GM19023 (cell line): ENCODE results near the gene TSPAN9.

ENCODE experiments used
- ATAC-seq: cut with Tn5 transposase; IDR thresholded peaks from one replicate; pipeline ENCODE4 v1.9.1; 2021; ENCODE audit warnings: mild to moderate bottlenecking, moderate library complexity; ENCODE audit not compliant: unreplicated experiment

The TSPAN9 gene

GRCh38 chr12:3097836-3098235 lies 20.7 kb downstream of the TSPAN9 start:
- ATAC-seq, result no peak

DNA sequence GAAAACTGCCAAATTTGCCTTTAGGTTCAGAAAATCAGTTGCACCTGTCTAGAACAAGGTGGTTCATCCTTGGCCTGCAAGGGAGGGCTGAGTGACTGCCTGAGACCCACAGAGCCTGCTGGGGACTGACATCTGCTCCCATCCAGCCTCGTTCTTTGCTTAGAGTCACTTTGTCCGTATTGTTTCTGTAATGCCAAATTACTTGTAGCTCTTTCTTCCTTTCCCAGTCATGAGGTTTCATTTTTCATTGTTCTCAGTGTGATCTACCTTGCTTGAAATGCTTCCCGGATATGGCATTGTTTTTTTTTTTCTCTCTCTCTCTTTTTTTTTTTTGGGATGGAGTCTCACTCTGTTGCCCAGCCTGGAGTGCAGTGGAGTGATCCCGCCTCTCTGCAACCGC lies 21.3 kb downstream of the TSPAN9 start:
- ATAC-seq, result no peak

- no peak for ATAC-seq
These were observed 22.0 kb downstream of the TSPAN9 start for GRCh38 chr12:3099146-3099545.

GRCh38 chr12:3101309-3102024 lies 24.3 kb downstream of the TSPAN9 start:
- no peak for ATAC-seq

DNA sequence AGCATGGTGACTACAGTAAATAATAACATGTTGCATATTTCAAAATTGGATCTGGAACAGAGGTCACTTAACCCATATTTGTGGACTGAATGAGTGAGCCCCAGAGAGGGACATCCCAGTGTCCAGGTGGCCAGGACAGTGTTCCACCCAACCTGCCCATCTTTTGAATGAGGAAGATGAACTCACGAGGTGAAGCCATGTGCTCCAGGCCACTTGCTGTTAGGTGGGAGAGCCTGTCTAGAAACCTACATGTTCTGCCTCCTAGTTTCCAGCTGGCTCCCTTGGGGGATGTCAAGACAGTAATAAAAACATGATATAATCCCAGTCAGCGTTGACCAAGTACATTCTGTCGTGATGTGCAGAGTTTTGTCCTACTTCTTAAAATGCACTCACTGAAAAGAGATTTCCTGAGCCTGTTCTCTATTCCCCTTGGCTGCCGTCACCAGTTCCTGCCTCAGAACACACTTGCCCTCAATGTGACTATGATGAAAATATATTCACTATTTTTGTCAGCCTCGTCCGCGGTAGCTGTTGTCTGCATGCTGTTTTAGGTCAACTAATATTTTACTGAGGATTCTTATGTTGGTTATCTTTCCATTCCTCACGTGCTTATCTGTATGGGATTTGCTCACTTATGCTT lies 25.7 kb downstream of the TSPAN9 start:
- ATAC-seq, result no peak

GRCh38 chr12:3103806-3104205 lies 26.6 kb downstream of the TSPAN9 start:
- no peak for ATAC-seq

DNA sequence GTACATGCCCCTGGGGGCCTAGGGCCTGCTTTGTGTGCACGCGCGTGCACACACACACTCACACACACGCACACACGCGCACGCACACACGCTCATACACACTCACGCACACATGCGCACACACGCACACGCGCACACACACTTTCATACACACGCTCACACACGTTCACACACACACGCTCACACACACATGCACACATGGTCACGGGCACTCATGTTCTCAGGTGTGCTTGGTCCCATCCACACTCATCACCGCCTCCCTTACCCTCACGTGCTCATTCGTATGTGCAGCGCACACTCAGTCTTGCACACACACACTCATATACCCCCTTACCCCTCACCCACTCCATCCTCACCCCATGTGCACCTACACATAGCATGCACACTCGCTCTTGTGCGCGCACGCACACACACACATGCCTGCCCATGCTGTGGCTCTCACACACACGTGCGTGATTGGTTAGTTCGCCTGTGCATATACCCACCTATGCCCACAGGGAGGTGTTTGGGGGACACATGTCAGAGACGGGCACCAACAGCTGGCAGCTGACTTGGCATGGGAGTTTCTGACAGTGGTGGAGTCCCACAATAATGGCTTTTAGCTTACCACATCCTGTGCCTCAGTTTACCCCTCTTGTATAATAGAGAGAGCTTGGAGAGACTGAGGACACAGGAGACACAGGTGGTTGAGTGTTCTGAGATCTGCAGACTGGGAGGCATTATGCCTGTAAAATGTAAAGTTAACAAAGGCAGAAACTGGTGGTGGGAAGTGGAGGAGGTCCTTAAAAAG lies 28.7 kb downstream of the TSPAN9 start:
- no peak for ATAC-seq

- ATAC-seq, result no peak
These were observed 29.4 kb downstream of the TSPAN9 start for GRCh38 chr12:3106579-3106978.

GRCh38 chr12:3107071-3107583 lies 29.9 kb downstream of the TSPAN9 start:
- ATAC-seq, result no peak

- ATAC-seq, result no peak
These were observed 30.8 kb downstream of the TSPAN9 start for GRCh38 chr12:3107954-3108353.

- no peak for ATAC-seq
These were observed 33.4 kb downstream of the TSPAN9 start for GRCh38 chr12:3110578-3110977.

DNA sequence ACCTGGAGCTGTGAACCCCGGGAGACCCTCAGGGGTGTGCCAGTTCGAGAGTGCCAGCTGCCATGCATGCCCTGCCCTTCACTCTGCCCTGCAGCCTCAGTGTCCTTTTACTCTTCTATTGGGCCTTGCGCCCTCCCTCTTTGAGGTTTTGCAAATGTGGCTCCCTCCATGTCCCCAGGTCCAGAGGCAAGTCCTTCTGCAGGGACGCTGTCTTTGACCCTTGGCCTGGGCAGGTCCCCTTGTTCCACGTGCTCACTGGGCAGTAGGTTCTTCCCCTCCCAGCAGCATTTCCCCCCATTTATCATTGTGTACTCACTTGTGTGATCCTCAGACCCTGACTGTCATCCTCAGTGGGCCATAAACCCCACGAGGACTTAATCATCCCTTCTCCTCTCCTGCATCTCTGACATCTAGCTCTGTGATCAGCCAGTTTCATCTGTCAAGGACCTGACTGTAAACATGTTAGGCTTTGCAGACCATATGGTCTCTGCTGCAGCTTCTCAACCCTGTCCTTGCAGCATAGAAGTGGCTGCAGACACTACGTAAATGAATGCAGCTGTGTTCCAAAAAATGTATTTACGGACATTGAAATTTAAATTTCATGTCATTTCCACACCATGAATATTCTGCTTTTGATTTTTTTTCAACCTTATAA lies 36.6 kb downstream of the TSPAN9 start:
- no peak for ATAC-seq

DNA sequence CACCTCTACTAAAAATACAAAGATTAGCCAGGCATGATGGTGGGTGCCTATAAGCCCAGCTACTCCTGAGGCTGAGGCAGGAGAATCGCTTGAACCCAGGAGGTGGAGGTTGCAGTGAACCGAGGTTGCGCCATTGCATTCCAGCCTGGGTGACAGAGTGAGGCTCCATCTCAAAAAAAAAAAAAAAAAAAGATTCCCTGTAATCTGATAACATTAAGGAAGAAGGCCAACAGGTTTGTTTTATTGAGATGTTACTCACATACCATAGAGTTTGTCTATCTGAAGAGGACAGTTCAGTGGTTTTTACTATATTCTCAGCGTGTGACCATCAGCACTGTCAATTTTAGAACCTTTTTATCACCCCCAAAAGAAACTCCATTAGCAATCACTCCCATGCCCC lies 37.5 kb downstream of the TSPAN9 start:
- no peak for ATAC-seq

DNA sequence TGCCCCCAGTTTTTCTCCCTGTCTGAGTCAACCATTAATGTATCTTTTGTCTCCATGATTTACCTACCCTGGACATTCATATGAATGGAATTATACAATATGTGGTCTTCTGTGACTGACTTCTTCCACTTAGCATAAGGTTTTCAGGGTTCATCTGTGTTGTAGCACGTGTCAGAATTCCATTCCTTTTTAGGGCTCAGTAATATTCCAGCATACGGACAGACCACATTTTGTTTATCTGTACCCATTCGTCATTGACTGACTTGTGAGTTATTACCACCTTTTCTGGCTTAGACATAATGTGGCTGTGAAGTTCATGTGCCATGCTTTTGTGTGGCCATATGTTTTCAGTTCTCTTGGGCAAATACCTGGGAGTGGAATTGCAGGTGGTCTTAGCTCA lies 37.9 kb downstream of the TSPAN9 start:
- ATAC-seq, result no peak

DNA sequence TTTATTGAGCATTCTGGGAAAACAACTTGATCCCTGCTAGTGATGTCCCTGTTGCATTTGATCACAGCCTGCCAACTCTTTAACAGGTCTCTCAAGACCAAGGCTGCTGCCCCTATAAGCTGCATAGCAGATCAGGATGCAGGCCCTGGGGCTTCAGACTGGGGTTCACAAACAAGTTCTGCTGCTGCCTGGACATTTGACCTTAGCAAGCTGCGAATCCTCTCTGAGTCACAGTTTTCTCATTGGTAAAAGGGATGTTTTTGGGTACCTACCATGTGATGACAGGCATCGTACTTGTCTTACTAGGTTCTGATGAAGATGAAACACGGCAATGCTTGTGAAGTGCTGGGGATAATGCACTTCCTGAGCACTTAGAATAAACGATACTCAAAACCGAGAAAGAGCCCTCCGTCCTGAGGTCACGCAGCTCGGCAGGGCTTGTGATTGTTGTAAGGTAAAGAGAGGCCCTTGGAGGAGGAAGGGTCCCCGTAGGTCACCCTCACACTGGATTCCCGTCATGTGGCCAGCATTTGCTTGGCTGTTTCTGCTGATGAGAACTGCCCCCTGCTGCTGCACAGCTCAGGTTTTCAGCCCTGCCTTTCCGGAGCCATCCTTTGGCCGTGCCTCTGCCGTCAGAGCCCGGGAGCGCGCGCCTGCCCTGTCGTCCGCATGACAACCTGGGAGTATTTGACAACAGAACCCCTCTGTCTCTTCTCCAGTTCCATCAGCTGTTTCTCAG lies 39.1 kb downstream of the TSPAN9 start:
- no peak for ATAC-seq

- no peak for ATAC-seq
These were observed 40.0 kb downstream of the TSPAN9 start for GRCh38 chr12:3117144-3117581.

GRCh38 chr12:3117591-3118015 lies 40.4 kb downstream of the TSPAN9 start:
- ATAC-seq, result no peak

DNA sequence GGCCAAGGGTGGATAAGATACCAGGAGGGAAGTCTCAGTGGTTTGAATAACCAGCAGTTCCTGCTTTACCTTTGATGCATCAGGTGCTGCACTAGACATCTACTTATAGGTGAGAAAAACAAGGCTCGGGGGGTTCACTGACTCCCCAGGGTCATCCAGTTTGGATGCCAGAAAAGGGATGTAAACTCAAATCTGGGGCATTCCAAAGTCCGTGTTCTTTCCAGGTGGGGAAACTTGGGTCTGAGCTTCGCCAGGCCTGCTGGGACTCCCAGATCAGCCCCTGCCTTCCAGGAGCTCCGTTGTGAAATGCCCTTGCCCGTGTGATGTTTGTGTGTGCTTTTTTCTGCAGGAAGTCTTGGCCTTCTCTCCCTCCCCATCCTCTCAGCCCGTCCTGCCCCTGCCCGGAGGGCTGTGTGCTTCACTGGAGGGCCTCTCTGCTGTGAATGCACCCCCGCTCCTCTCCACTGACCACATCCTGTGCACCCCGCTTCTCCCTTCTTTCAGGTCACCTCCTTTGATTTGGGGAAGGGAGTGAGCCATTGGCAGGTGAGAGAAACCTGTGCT lies 42.1 kb downstream of the TSPAN9 start:
- no peak for ATAC-seq

- ATAC-seq, result no peak
These were observed 42.8 kb downstream of the TSPAN9 start for GRCh38 chr12:3119756-3120601.
